ENCODE results near the gene GK2.

The GK2 gene

GRCh38 chr4:79421483-79421882 lies 13.5 kb upstream of the GK2 start:
- no peak overlapping the region for H4K12ac ChIP-seq (ENCODE audit: low read depth, low read length)
- H3K23ac ChIP-seq (ENCODE audit: low read length) = no peak overlapping the region
- no peak overlapping the region for H3K18ac ChIP-seq (ENCODE audit: low read length)
- DNase-seq = no peak
- H3K9me3 ChIP-seq (ENCODE audit: insufficient read depth, low read depth, low read length) = no peaks in the 10 kb centered on the region
- H4K91ac ChIP-seq (ENCODE audit: low read depth, low read length) = no peak overlapping the region
- H3K36me3 ChIP-seq (ENCODE audit: control insufficient read depth in 1 of 2, insufficient read depth in 2 of 2, low read length in 2 of 2) = no peaks in the 10 kb centered on the region
- no CpG with 5 or more reads among the region's 2 CpGs for WGBS (ENCODE audit: extremely low coverage, insufficient coverage, insufficient read length)
- no peak overlapping the region for H2BK5ac ChIP-seq (ENCODE audit: low read depth, low read length, poor library complexity)
- no peak overlapping the region for H2AK5ac ChIP-seq (ENCODE audit: low read length)
- no peaks in the 10 kb centered on the region for H3K27me3 ChIP-seq (ENCODE audit: insufficient read depth, low read length)
- H3K4me3 ChIP-seq (ENCODE audit: low read depth, low read length) = no peak overlapping the region
- no peak overlapping the region for H2AFZ ChIP-seq (ENCODE audit: insufficient read depth, low read length, poor library complexity)
- no peak overlapping the region for H2BK120ac ChIP-seq (ENCODE audit: insufficient read depth, low read length, poor library complexity)
- no peaks in the 10 kb centered on the region for H3K79me2 ChIP-seq (ENCODE audit: control insufficient read depth, insufficient read depth, low read length, poor library complexity)
- H3K14ac ChIP-seq (ENCODE audit: low read length) = no peak overlapping the region
- no peak overlapping the region for H3K27ac ChIP-seq (ENCODE audit: low read depth, low read length)
- H3K4me2 ChIP-seq (ENCODE audit: low read length) = no peak overlapping the region
- no peak overlapping the region for H4K8ac ChIP-seq (ENCODE audit: low read depth, low read length)
- H3K79me1 ChIP-seq (ENCODE audit: low read length) = no peaks in the 10 kb centered on the region
- no peaks in the 10 kb centered on the region for H3K4me1 ChIP-seq (ENCODE audit: control insufficient read depth in 1 of 2, insufficient read depth in 2 of 2, low read length in 2 of 2)
- H3K4ac ChIP-seq (ENCODE audit: low read depth, low read length) = no peak overlapping the region
- H2BK12ac ChIP-seq (ENCODE audit: low read length) = no peak overlapping the region
- H3K9ac ChIP-seq (ENCODE audit: low read length) = no peak overlapping the region

- no peak overlapping the region for H2AFZ ChIP-seq (ENCODE audit: insufficient read depth, low read length, poor library complexity)
- H2AK5ac ChIP-seq (ENCODE audit: low read length) = no peak overlapping the region
- no peaks in the 10 kb centered on the region for H3K4me1 ChIP-seq (ENCODE audit: control insufficient read depth in 1 of 2, insufficient read depth in 2 of 2, low read length in 2 of 2)
- no peaks in the 10 kb centered on the region for H3K79me1 ChIP-seq (ENCODE audit: low read length)
- no CpG with 5 or more reads among the region's 3 CpGs for WGBS (ENCODE audit: extremely low coverage, insufficient coverage, insufficient read length)
- no peak overlapping the region for H4K12ac ChIP-seq (ENCODE audit: low read depth, low read length)
- no peak overlapping the region for H3K4ac ChIP-seq (ENCODE audit: low read depth, low read length)
- H3K79me2 ChIP-seq (ENCODE audit: control insufficient read depth, insufficient read depth, low read length, poor library complexity) = no peaks in the 10 kb centered on the region
- no peak overlapping the region for H2BK120ac ChIP-seq (ENCODE audit: insufficient read depth, low read length, poor library complexity)
- no peak overlapping the region for H2BK5ac ChIP-seq (ENCODE audit: low read depth, low read length, poor library complexity)
- no peaks in the 10 kb centered on the region for H3K9me3 ChIP-seq (ENCODE audit: insufficient read depth, low read depth, low read length)
- H3K4me3 ChIP-seq (ENCODE audit: low read depth, low read length) = no peak overlapping the region
- DNase-seq = no peak
- no peaks in the 10 kb centered on the region for H3K27me3 ChIP-seq (ENCODE audit: insufficient read depth, low read length)
- H3K36me3 ChIP-seq (ENCODE audit: control insufficient read depth in 1 of 2, insufficient read depth in 2 of 2, low read length in 2 of 2) = no peaks in the 10 kb centered on the region
- no peak overlapping the region for H2BK12ac ChIP-seq (ENCODE audit: low read length)
- no peak overlapping the region for H3K14ac ChIP-seq (ENCODE audit: low read length)
- no peak overlapping the region for H3K18ac ChIP-seq (ENCODE audit: low read length)
- H4K91ac ChIP-seq (ENCODE audit: low read depth, low read length) = no peak overlapping the region
- H3K4me2 ChIP-seq (ENCODE audit: low read length) = no peak overlapping the region
- H3K23ac ChIP-seq (ENCODE audit: low read length) = no peak overlapping the region
- no peak overlapping the region for H3K27ac ChIP-seq (ENCODE audit: low read depth, low read length)
- H4K8ac ChIP-seq (ENCODE audit: low read depth, low read length) = no peak overlapping the region
- H3K9ac ChIP-seq (ENCODE audit: low read length) = no peak overlapping the region
These were observed 5.9 kb upstream of the GK2 start for GRCh38 chr4:79413886-79414285.

DNA sequence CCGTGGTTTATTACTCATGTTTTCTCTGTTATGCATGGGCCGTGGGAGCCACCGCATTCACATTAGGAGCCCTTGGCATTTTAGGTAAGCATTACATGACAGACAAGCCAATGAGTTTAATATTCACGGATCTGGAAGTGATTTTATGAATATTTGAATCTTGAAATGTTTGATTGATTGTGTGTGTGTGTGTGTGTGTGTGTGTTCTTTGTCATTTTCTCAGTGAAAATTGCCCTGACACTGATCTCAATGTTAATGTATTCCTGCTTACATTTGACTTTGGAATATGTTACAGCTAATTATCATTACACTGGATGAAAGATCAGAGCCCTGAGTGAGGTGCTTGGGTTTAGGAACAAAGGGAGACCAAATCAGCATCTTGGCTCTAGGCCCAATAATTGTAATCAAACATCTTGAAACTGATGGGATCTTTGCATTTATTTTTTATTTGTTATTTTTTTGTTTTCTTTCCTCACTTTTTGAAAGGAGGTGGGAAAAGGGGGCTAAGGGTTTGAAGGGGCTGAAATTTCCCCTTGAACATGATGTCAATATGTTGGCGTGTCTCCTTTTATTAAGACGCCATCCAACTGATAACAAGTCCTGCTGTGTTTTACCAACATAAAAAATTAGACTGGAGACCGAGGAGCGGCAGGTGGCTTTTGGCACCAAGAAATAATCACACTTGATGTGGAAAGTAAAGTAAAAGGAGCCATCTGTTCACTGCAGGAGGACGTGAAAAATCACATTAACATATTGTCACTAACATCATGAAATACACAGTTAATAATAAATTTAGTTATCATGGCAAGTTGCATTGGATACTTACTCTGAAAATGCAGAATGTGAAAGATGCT lies 5.2 kb upstream of the GK2 start:
- no peak overlapping the region for H3K9ac ChIP-seq (ENCODE audit: low read length)
- H4K8ac ChIP-seq (ENCODE audit: low read depth, low read length) = no peak overlapping the region
- H3K4me2 ChIP-seq (ENCODE audit: low read length) = no peak overlapping the region
- no peak overlapping the region for H3K27ac ChIP-seq (ENCODE audit: low read depth, low read length)
- no peaks in the 10 kb centered on the region for H3K4me1 ChIP-seq (ENCODE audit: control insufficient read depth in 1 of 2, insufficient read depth in 2 of 2, low read length in 2 of 2)
- H3K9me3 ChIP-seq (ENCODE audit: insufficient read depth, low read depth, low read length) = no peaks in the 10 kb centered on the region
- no peak overlapping the region for H2AFZ ChIP-seq (ENCODE audit: insufficient read depth, low read length, poor library complexity)
- H3K4me3 ChIP-seq (ENCODE audit: low read depth, low read length) = no peak overlapping the region
- H2AK5ac ChIP-seq (ENCODE audit: low read length) = no peak overlapping the region
- no peaks in the 10 kb centered on the region for H3K79me2 ChIP-seq (ENCODE audit: control insufficient read depth, insufficient read depth, low read length, poor library complexity)
- no peak overlapping the region for H2BK12ac ChIP-seq (ENCODE audit: low read length)
- H3K36me3 ChIP-seq (ENCODE audit: control insufficient read depth in 1 of 2, insufficient read depth in 2 of 2, low read length in 2 of 2) = no peaks in the 10 kb centered on the region
- no peak for DNase-seq
- H3K27me3 ChIP-seq (ENCODE audit: insufficient read depth, low read length) = no peaks in the 10 kb centered on the region
- H3K4ac ChIP-seq (ENCODE audit: low read depth, low read length) = no peak overlapping the region
- no peak overlapping the region for H4K91ac ChIP-seq (ENCODE audit: low read depth, low read length)
- no peak overlapping the region for H4K12ac ChIP-seq (ENCODE audit: low read depth, low read length)
- WGBS (ENCODE audit: extremely low coverage, insufficient coverage, insufficient read length) = no CpG with 5 or more reads among the region's 9 CpGs
- no peak overlapping the region for H3K14ac ChIP-seq (ENCODE audit: low read length)
- H2BK120ac ChIP-seq (ENCODE audit: insufficient read depth, low read length, poor library complexity) = no peak overlapping the region
- H2BK5ac ChIP-seq (ENCODE audit: low read depth, low read length, poor library complexity) = no peak overlapping the region
- no peak overlapping the region for H3K23ac ChIP-seq (ENCODE audit: low read length)
- H3K18ac ChIP-seq (ENCODE audit: low read length) = no peak overlapping the region
- no peaks in the 10 kb centered on the region for H3K79me1 ChIP-seq (ENCODE audit: low read length)

GRCh38 chr4:79404666-79405065 lies 3.4 kb downstream of the GK2 start:
- Histone ChIP-seq H4K8ac (ENCODE audit: low read depth, low read length) (no peak overlapping the region), H3K9ac (ENCODE audit: low read length) (no peak overlapping the region), H2BK5ac (ENCODE audit: low read depth, low read length, poor library complexity) (no peak overlapping the region), H2BK120ac (ENCODE audit: insufficient read depth, low read length, poor library complexity) (no peak overlapping the region), H3K9me3 (ENCODE audit: insufficient read depth, low read depth, low read length) (peaks cover 2% of the 10 kb centered on the region), H3K4me1 (ENCODE audit: control insufficient read depth in 1 of 2, insufficient read depth in 2 of 2, low read length in 2 of 2) (no peaks in the 10 kb centered on the region), H3K79me2 (ENCODE audit: control insufficient read depth, insufficient read depth, low read length, poor library complexity) (no peaks in the 10 kb centered on the region), H4K91ac (ENCODE audit: low read depth, low read length) (no peak overlapping the region), H3K27ac (ENCODE audit: low read depth, low read length) (no peak overlapping the region), H4K12ac (ENCODE audit: low read depth, low read length) (no peak overlapping the region), H3K79me1 (ENCODE audit: low read length) (no peaks in the 10 kb centered on the region), H3K4me3 (ENCODE audit: low read depth, low read length) (no peak overlapping the region), H2AK5ac (ENCODE audit: low read length) (no peak overlapping the region), H2AFZ (ENCODE audit: insufficient read depth, low read length, poor library complexity) (no peak overlapping the region), H3K4ac (ENCODE audit: low read depth, low read length) (no peak overlapping the region), H2BK12ac (ENCODE audit: low read length) (no peak overlapping the region), H3K36me3 (ENCODE audit: control insufficient read depth in 1 of 2, insufficient read depth in 2 of 2, low read length in 2 of 2) (no peaks in the 10 kb centered on the region), H3K27me3 (ENCODE audit: insufficient read depth, low read length) (no peaks in the 10 kb centered on the region), H3K14ac (ENCODE audit: low read length) (no peak overlapping the region), H3K23ac (ENCODE audit: low read length) (no peak overlapping the region), H3K4me2 (ENCODE audit: low read length) (no peak overlapping the region), H3K18ac (ENCODE audit: low read length) (no peak overlapping the region)
- no peak for DNase-seq

Data from trophoblast cell (in vitro differentiated cells and primary cell).